ES-I3 (cell line): ENCODE measurements around the gene TMEM128.
A peak's percentile ranks its signal among the peaks of the same experiment; 100 is the strongest.
"Not testable (repeated sequence)": the region's sequence is repeated elsewhere in the genome, so short reads cannot be mapped to it uniquely, and the experiment has no call there.

Experiments used
- H3K36me3 ChIP-seq: 2 replicates; pipeline ENCODE4 v1.6.1; 2013; ENCODE audit warnings: mild to moderate bottlenecking, low read length, control low read depth, moderate library complexity; ENCODE audit not compliant: insufficient read depth
- H3K4me1 ChIP-seq: 2 replicates; pipeline ENCODE4 v1.6.1; 2013; ENCODE audit warnings: mild to moderate bottlenecking, control low read depth, low read length; ENCODE audit not compliant: insufficient read depth
- H3K9ac ChIP-seq: 2 replicates; pipeline ENCODE4 v1.6.1; 2013; ENCODE audit warnings: low read depth, mild to moderate bottlenecking, low read length, moderate library complexity
- H3K9me3 ChIP-seq: 2 replicates; pipeline ENCODE4 v1.6.1; 2013; ENCODE audit warnings: mild to moderate bottlenecking, low read length, moderate library complexity; ENCODE audit not compliant: control insufficient read depth, insufficient read depth

Gene TMEM128

GRCh38 chr4:4239551-4239950, 8.5 kb downstream of the TMEM128 start:
- not testable (repeated sequence) for H3K9ac ChIP-seq, H3K9me3 ChIP-seq, H3K36me3 ChIP-seq, H3K4me1 ChIP-seq

GRCh38 chr4:4233610-4234009, 14.4 kb downstream of the TMEM128 start:
- Histone ChIP-seq H3K4me1 (no peaks in the 10 kb centered on the region), H3K9ac (no peak overlapping the region), H3K9me3 (peaks cover 5% of the 10 kb centered on the region; the same call in 1 of the 2 replicates), H3K36me3 (peaks cover 6% of the 10 kb centered on the region; the same call in 1 of the 2 replicates)

GRCh38 chr4:4228356-4228668, 19.7 kb downstream of the TMEM128 start:
- no peaks in the 10 kb centered on the region for H3K9me3 ChIP-seq
- H3K36me3 ChIP-seq = no peaks in the 10 kb centered on the region
- H3K9ac ChIP-seq = peak overlapping the region; percentile 14; the same call in 1 of the 2 replicates
- H3K4me1 ChIP-seq = no peaks in the 10 kb centered on the region

- Histone ChIP-seq H3K4me1 (no peaks in the 10 kb centered on the region), H3K9ac (peak overlapping the region; percentile 14; the same call in 1 of the 2 replicates), H3K36me3 (no peaks in the 10 kb centered on the region), H3K9me3 (no peaks in the 10 kb centered on the region)
These were observed 20.3 kb downstream of the TMEM128 start for GRCh38 chr4:4227510-4228355.

- Histone ChIP-seq H3K36me3 (no peaks in the 10 kb centered on the region), H3K9ac (peak within 1 kb of the TSS; percentile 36; the same call in 1 of the 2 replicates), H3K9me3 (no peaks in the 10 kb centered on the region), H3K4me1 (no peaks in the 10 kb centered on the region)
These were observed 21.2 kb downstream of the TMEM128 start, which contains the start of gene OTOP1 for GRCh38 chr4:4226606-4227438. Gene OTOP1, minus strand, starts transcription at chr4:4226929. Its CDS starts 65 bp downstream, at chr4:4226864.

GRCh38 chr4:4225915-4226605, 22.0 kb downstream of the TMEM128 start:
- Histone ChIP-seq H3K36me3 (no peaks in the 10 kb centered on the region), H3K9ac (peak overlapping the region; percentile 36; the same call in 1 of the 2 replicates), H3K4me1 (no peaks in the 10 kb centered on the region), H3K9me3 (no peaks in the 10 kb centered on the region)

GRCh38 chr4:4217113-4217512, 30.9 kb downstream of the TMEM128 start:
- Histone ChIP-seq H3K4me1 (peaks cover 11% of the 10 kb centered on the region), H3K9me3 (no peaks in the 10 kb centered on the region), H3K9ac (no peak overlapping the region), H3K36me3 (no peaks in the 10 kb centered on the region)

GRCh38 chr4:4216648-4217047, 31.4 kb downstream of the TMEM128 start:
- peaks cover 11% of the 10 kb centered on the region for H3K4me1 ChIP-seq
- H3K9me3 ChIP-seq = no peaks in the 10 kb centered on the region
- H3K36me3 ChIP-seq = no peaks in the 10 kb centered on the region
- no peak overlapping the region for H3K9ac ChIP-seq

- H3K9ac ChIP-seq, H3K9me3 ChIP-seq, H3K36me3 ChIP-seq: not testable (repeated sequence)
- peaks cover 11% of the 10 kb centered on the region for H3K4me1 ChIP-seq
These were observed 34.3 kb downstream of the TMEM128 start for GRCh38 chr4:4213674-4214073.

GRCh38 chr4:4206204-4206603, 41.8 kb downstream of the TMEM128 start:
- H3K4me1 ChIP-seq = peaks cover 7% of the 10 kb centered on the region; the same call in 1 of the 2 replicates
- no peak overlapping the region for H3K9ac ChIP-seq
- no peaks in the 10 kb centered on the region for H3K36me3 ChIP-seq
- no peaks in the 10 kb centered on the region for H3K9me3 ChIP-seq

- Histone ChIP-seq H3K9me3 (no peaks in the 10 kb centered on the region), H3K9ac (no peak overlapping the region), H3K4me1 (peaks cover 7% of the 10 kb centered on the region; the same call in 1 of the 2 replicates), H3K36me3 (no peaks in the 10 kb centered on the region)
These were observed 43.6 kb downstream of the TMEM128 start for GRCh38 chr4:4204401-4204745.

GRCh38 chr4:4203688-4204400, 44.2 kb downstream of the TMEM128 start:
- Histone ChIP-seq H3K9me3 (no peaks in the 10 kb centered on the region), H3K4me1 (peaks cover 7% of the 10 kb centered on the region; the same call in 1 of the 2 replicates), H3K9ac (no peak overlapping the region), H3K36me3 (no peaks in the 10 kb centered on the region)

GRCh38 chr4:4202510-4202909, 45.5 kb downstream of the TMEM128 start:
- peaks cover 7% of the 10 kb centered on the region; the same call in 1 of the 2 replicates for H3K4me1 ChIP-seq
- no peaks in the 10 kb centered on the region for H3K9me3 ChIP-seq
- H3K9ac ChIP-seq = no peak overlapping the region
- no peaks in the 10 kb centered on the region for H3K36me3 ChIP-seq

- Histone ChIP-seq H3K36me3 (no peaks in the 10 kb centered on the region), H3K9ac (no peak overlapping the region), H3K9me3 (no peaks in the 10 kb centered on the region), H3K4me1 (peaks cover 6% of the 10 kb centered on the region; the same call in 1 of the 2 replicates)
These were observed 47.4 kb downstream of the TMEM128 start for GRCh38 chr4:4200624-4201023.
